ENCODE data around the gene SLC2A13.

SLC2A13 gene

GRCh38 chr12:39883411-39883810 is 222.5 kb downstream of the SLC2A13 start:
- CTCF ChIA-PET = no interaction called here
- no peak for TF ChIP-seq CTCF (IDR thresholded peaks at IDR 0.05; ENCODE audit: insufficient read depth, low read length, missing control alignments)
- no peak overlapping the region for H3K4me3 ChIP-seq (ENCODE audit: low read depth, low read length)
- POLR2A ChIA-PET = no interaction called here
- DNase-seq (ENCODE audit: low read depth, low spot score) = no peak

- no peak for TF ChIP-seq CTCF (IDR thresholded peaks at IDR 0.05; ENCODE audit: insufficient read depth, low read length, missing control alignments)
- DNase-seq (ENCODE audit: low read depth, low spot score) = no peak
- H3K4me3 ChIP-seq (ENCODE audit: low read depth, low read length) = no peak overlapping the region
- POLR2A ChIA-PET = no interaction called here
- CTCF ChIA-PET = no interaction called here
These were observed 227.1 kb downstream of the SLC2A13 start for GRCh38 chr12:39878753-39879152.

- H3K4me3 ChIP-seq (ENCODE audit: low read depth, low read length) = no peak overlapping the region
- CTCF ChIA-PET = no interaction called here
- TF ChIP-seq CTCF (IDR thresholded peaks at IDR 0.05; ENCODE audit: insufficient read depth, low read length, missing control alignments) = no peak
- POLR2A ChIA-PET = no interaction called here
- DNase-seq (ENCODE audit: low read depth, low spot score) = no peak
These were observed 230.2 kb downstream of the SLC2A13 start for GRCh38 chr12:39875721-39876120.

- no peak overlapping the region for H3K4me3 ChIP-seq (ENCODE audit: low read depth, low read length)
- POLR2A ChIA-PET = no interaction called here
- TF ChIP-seq CTCF (IDR thresholded peaks at IDR 0.05; ENCODE audit: insufficient read depth, low read length, missing control alignments) = no peak
- DNase-seq (ENCODE audit: low read depth, low spot score) = no peak
- CTCF ChIA-PET = no interaction called here
These were observed 231.1 kb downstream of the SLC2A13 start for GRCh38 chr12:39874785-39875184.

- DNase-seq (ENCODE audit: low read depth, low spot score) = no peak
- POLR2A ChIA-PET = no interaction called here
- TF ChIP-seq CTCF (IDR thresholded peaks at IDR 0.05; ENCODE audit: insufficient read depth, low read length, missing control alignments) = no peak
- no peak overlapping the region for H3K4me3 ChIP-seq (ENCODE audit: low read depth, low read length)
- CTCF ChIA-PET = no interaction called here
These were observed 232.8 kb downstream of the SLC2A13 start for GRCh38 chr12:39873065-39873464.

GRCh38 chr12:39872425-39872824 is 233.5 kb downstream of the SLC2A13 start:
- no peak for DNase-seq (ENCODE audit: low read depth, low spot score)
- no peak overlapping the region for H3K4me3 ChIP-seq (ENCODE audit: low read depth, low read length)
- POLR2A ChIA-PET = no interaction called here
- CTCF ChIA-PET = no interaction called here
- TF ChIP-seq CTCF (IDR thresholded peaks at IDR 0.05; ENCODE audit: insufficient read depth, low read length, missing control alignments) = no peak
